Sigmoid colon (tissue), 7 donors: ENCODE results near the gene TP53BP1. TPM values are rescaled to one million over a fixed set of nuclear protein-coding genes. Genes with fewer than 3 reads are reported as not detected.

Source experiments
- DNase-seq: peaks from one replicate; pipeline ENCODE4 v3.0.0-alpha.2; 2019
- H3K27ac ChIP-seq, 4 donors: fragments of 200-600 bp; sonication (generic); one replicate each; pipeline ENCODE4 v1.5.1; 2016 to 2019; ENCODE audit warnings: mild to moderate bottlenecking in 1 of 4
- H3K27me3 ChIP-seq, 3 donors: fragments of 200-600 bp; sonication (generic); one replicate each; pipeline ENCODE4 v1.5.1; 2019; ENCODE audit warnings: mild to moderate bottlenecking in 1 of 3
- H3K36me3 ChIP-seq, 4 donors: fragments of 200-600 bp; sonication (generic); one replicate each; pipeline ENCODE4 v1.5.1; 2016 to 2019
- H3K4me1 ChIP-seq, 4 donors: fragments of 200-600 bp; sonication (generic); one replicate each; pipeline ENCODE4 v1.5.1; 2017 to 2019
- H3K4me3 ChIP-seq, 4 donors: fragments of 200-600 bp; sonication (generic); one replicate each; pipeline ENCODE4 v1.5.1; 2017 to 2019; ENCODE audit warnings: mild to moderate bottlenecking in 2 of 4, moderate library complexity in 1 of 4
- H3K9me3 ChIP-seq, 4 donors: fragments of 200-600 bp in 3 of 4; sonication (generic) in 3 of 4; one replicate each; pipeline versions ENCODE4 v1.5.1 to v1.6.1; 2013 to 2019
- EP300 ChIP-seq, 4 donors: sonication (generic); formaldehyde crosslinking; IDR thresholded peaks; one replicate each; pipeline ENCODE4 v1.6.1; 2017; ENCODE audit warnings: antibody characterized with exemption in 4 of 4
- POLR2A ChIP-seq, 2 donors: fragments of 450-650 bp; IDR thresholded peaks; one replicate each; pipeline ENCODE4 v1.6.1; 2016; ENCODE audit warnings: antibody characterized with exemption in 2 of 2, mild to moderate bottlenecking in 2 of 2, moderate library complexity in 2 of 2
- POLR2AphosphoS5 ChIP-seq, 4 donors: sonication (generic); formaldehyde crosslinking; IDR thresholded peaks; one replicate each; pipeline ENCODE4 v1.6.1; 2017; ENCODE audit warnings: antibody characterized with exemption in 4 of 4
- WGBS, 2 donors: extraction: QIAGEN DNeasy Blood & Tissue Kit; methylation state at CpG; one replicate each; pipeline ENCODE4 v1.1.7; 2013; 5-methylcytosine and 5-hydroxymethylcytosine counted together
- intact Hi-C: fragments of 100-400 bp; cut with DNase I; formaldehyde crosslinking; loops from one replicate; pipeline ENCODE4 v1.15.1; 2023
- polyA plus RNA-seq, 3 donors: library from polyadenylated mRNA; stranded (reverse); fragments of 200-250 nt; gene quantifications; one replicate each; pipeline ENCODE4 v1.2.3, GENCODE V29; 2013
- total RNA-seq, 4 donors: library from RNA; depleted of rRNA; stranded (reverse); fragments of >200 nt; gene quantifications; one replicate each; pipeline ENCODE4 v1.1.0, GENCODE V29; 2016
- TF ChIP-seq, protein P1 (sequence below), 4 experiments: fragments of 450-650 bp in 3 of 4; fragments of 200-600 bp in 1 of 4; IDR thresholded peaks; one replicate each; pipeline ENCODE4 v1.5.1; 2016 to 2019; ENCODE audit warnings: antibody characterized with exemption in 4 of 4, mild to moderate bottlenecking in 3 of 4, moderate library complexity in 2 of 4
- donor health status: healthy with polysubstance abuse.
- donor health status: Bipolar disorder and iron deficiency.
- donor health status: healthy.

Gene TP53BP1
- total and polyA plus RNA-seq, 7 donors = 1.8 to 63.4 (median 38.3) TPM

DNA sequence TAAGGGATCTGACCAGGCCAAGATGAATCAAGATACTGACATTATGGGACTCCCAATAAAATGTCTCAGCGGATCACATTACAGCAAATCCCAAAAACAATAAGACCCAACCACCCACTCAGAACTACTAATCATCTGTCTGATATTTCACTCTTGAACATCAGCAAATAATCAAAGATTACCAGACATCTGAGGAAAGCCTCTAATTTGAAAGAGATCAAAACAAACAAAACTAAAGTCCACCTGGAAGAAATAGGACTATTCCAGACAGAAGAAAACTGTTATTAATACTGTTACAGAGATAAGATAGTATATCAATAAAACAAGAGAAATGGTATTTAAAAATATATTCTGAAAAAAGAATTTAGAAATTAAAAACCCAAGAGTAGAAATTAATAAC is 29.0 kb downstream of the TP53BP1 start:
- Histone ChIP-seq H3K27ac (no peak overlapping the region), H3K4me3 (no peak overlapping the region), H3K9me3 (no peaks in the 10 kb centered on the region), H3K27me3 (no peaks in the 10 kb centered on the region), H3K4me1 (no peaks in the 10 kb centered on the region), H3K36me3 (peaks cover 0 to 89% (median 2%) of the 10 kb centered on the region in 4 donors)
- DNase-seq = no peak
- TF ChIP-seq EP300 (IDR thresholded peaks at IDR 0.05) (no peak), POLR2A (IDR thresholded peaks at IDR 0.05) (no peak), POLR2AphosphoS5 (IDR thresholded peaks at IDR 0.05) (no peak)
- TF ChIP-seq, protein P1, sequence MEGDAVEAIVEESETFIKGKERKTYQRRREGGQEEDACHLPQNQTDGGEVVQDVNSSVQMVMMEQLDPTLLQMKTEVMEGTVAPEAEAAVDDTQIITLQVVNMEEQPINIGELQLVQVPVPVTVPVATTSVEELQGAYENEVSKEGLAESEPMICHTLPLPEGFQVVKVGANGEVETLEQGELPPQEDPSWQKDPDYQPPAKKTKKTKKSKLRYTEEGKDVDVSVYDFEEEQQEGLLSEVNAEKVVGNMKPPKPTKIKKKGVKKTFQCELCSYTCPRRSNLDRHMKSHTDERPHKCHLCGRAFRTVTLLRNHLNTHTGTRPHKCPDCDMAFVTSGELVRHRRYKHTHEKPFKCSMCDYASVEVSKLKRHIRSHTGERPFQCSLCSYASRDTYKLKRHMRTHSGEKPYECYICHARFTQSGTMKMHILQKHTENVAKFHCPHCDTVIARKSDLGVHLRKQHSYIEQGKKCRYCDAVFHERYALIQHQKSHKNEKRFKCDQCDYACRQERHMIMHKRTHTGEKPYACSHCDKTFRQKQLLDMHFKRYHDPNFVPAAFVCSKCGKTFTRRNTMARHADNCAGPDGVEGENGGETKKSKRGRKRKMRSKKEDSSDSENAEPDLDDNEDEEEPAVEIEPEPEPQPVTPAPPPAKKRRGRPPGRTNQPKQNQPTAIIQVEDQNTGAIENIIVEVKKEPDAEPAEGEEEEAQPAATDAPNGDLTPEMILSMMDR (IDR thresholded peaks at IDR 0.05) = no peak
- intact Hi-C loops = loop anchor here (10.0 kb wide), 1 partner anchor 59 kb away; no protein-coding TSS in a partner anchor
- WGBS, 2 donors = 95 to 96% methylated on average over 1 of the region's 1 CpG

DNA sequence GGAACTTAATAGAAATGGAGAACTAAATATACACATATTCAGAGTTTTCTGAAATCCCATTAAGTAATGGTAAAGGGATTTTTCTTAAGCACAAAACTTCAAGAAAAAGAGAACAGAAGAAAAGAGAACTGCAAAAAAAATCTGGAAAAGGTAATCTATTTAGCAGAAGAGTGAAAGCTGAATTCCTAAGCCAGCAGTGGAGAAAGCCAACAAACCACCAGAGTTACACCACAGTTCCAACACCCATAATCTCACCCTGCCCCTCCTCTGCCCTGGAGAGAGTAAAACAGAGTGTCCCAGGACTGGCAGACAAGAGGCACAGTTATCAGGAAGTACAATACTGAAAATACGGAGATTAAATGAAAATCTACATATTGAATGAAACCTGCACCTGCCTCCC is 29.4 kb downstream of the TP53BP1 start:
- no peak overlapping the region for H3K27ac ChIP-seq
- WGBS, 2 donors = 78 to 85% methylated on average over 1 of the region's 1 CpG
- no peaks in the 10 kb centered on the region for H3K9me3 ChIP-seq
- TF ChIP-seq POLR2A (IDR thresholded peaks at IDR 0.05) (no peak), EP300 (IDR thresholded peaks at IDR 0.05) (no peak), POLR2AphosphoS5 (IDR thresholded peaks at IDR 0.05) (no peak)
- TF ChIP-seq, protein P1 (IDR thresholded peaks at IDR 0.05) = no peak
- no peak for DNase-seq
- peaks cover 0 to 89% (median 2%) of the 10 kb centered on the region in 4 donors for H3K36me3 ChIP-seq
- H3K4me1 ChIP-seq = no peaks in the 10 kb centered on the region
- no peak overlapping the region for H3K4me3 ChIP-seq
- H3K27me3 ChIP-seq = no peaks in the 10 kb centered on the region
- intact Hi-C loops = loop anchor here (10.0 kb wide), 1 partner anchor 59 kb away; no protein-coding TSS in a partner anchor

DNA sequence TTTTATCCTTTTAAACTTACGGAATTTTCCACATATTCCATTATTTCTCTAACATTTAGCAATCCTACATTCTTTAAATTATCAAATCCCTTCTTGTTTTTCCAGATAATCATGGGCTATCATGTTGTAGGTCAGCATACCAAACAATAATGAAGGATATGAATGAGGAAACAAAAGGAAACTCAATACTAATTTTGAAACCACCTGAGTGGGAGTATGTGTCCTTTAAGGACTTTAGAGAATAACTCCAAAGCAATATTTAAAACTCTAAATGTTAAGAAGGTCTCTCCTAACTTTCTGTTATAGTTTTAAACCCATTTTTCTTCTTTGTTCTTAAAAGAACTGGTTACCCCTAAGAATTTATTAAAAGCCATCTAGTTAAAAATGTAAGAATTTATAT is 43.0 kb downstream of the TP53BP1 start:
- H3K27me3 ChIP-seq = no peaks in the 10 kb centered on the region
- no peaks in the 10 kb centered on the region for H3K4me1 ChIP-seq
- no peak overlapping the region for H3K4me3 ChIP-seq
- TF ChIP-seq POLR2AphosphoS5 (IDR thresholded peaks at IDR 0.05) (no peak), POLR2A (IDR thresholded peaks at IDR 0.05) (no peak), EP300 (IDR thresholded peaks at IDR 0.05) (no peak)
- TF ChIP-seq, protein P1 (IDR thresholded peaks at IDR 0.05) = no peak
- no peaks in the 10 kb centered on the region for H3K9me3 ChIP-seq
- H3K27ac ChIP-seq = no peak overlapping the region
- no peak for DNase-seq
- intact Hi-C loops = no loop called here
- 97% methylated on average over 1 of the region's 1 CpG for WGBS, 2 donors
- H3K36me3 ChIP-seq = peaks cover 0 to 39% (median 5%) of the 10 kb centered on the region in 4 donors

DNA sequence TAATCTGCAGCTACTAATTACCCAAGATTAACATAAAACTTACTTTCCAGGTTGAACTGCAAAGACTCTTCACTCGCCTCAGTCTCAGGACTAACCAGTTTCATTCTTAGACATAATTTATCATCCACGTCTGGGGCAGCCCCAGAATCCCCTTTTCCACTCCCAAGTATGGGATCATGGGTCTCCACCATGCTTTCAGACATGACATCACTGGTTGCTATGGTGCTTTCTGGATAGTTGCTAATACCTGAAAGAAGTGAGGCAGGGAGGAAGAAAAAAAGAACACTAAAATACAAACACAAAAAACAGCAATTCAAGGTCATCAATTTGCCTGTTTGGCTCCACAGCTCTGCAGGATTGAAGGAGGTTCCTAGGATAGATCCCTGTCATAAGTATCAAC is 46.6 kb downstream of the TP53BP1 start:
- Histone ChIP-seq H3K9me3 (no peaks in the 10 kb centered on the region), H3K36me3 (peaks cover 0 to 22% (median 5%) of the 10 kb centered on the region in 4 donors), H3K4me1 (peaks cover 0 to 5% (median 3%) of the 10 kb centered on the region in 4 donors), H3K27me3 (no peaks in the 10 kb centered on the region), H3K4me3 (no peak overlapping the region), H3K27ac (no peak overlapping the region)
- 80 to 90% methylated on average over 2 of the region's 2 CpGs for WGBS, 2 donors
- no peak for DNase-seq
- TF ChIP-seq EP300 (IDR thresholded peaks at IDR 0.05) (no peak), POLR2AphosphoS5 (IDR thresholded peaks at IDR 0.05) (no peak), POLR2A (IDR thresholded peaks at IDR 0.05) (no peak)
- TF ChIP-seq, protein P1 (IDR thresholded peaks at IDR 0.05) = no peak
- intact Hi-C loops = no loop called here

DNA sequence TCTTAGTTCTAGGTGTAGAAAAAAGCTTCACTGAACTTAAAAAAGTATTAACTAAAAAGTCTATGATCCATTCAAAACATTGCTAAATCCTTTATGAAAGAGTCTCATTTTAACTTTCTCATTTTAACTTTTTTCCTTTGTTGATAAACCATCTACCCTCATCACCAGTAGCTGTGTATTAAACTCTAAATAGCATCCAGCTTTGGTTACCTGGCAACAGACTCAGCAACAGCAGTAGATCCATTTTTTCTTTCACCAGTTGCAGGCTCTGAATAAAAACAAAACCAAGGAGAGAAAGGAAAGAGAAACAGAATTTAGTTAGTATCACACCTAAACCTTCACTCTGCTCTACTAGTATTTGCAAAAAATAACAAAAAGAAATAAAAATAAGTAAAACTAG is 51.6 kb downstream of the TP53BP1 start:
- Histone ChIP-seq H3K4me1 (peaks cover 0 to 13% (median 8%) of the 10 kb centered on the region in 4 donors), H3K4me3 (no peak overlapping the region), H3K27ac (peak overlapping the region; percentile 60 to 67 (median 64)), H3K36me3 (peaks cover 0 to 53% (median 11%) of the 10 kb centered on the region in 4 donors), H3K27me3 (no peaks in the 10 kb centered on the region), H3K9me3 (no peaks in the 10 kb centered on the region)
- no peak for DNase-seq
- TF ChIP-seq EP300 (IDR thresholded peaks at IDR 0.05) (no peak), POLR2AphosphoS5 (IDR thresholded peaks at IDR 0.05) (no peak), POLR2A (IDR thresholded peaks at IDR 0.05) (no peak)
- TF ChIP-seq, protein P1 (IDR thresholded peaks at IDR 0.05) = no peak
- intact Hi-C loops = loop anchor here (2.0 to 5.0 kb wide), 2 partner anchors 51 to 75 kb away; partner anchors contain the start of genes MAP1A and TP53BP1
